Caco-2 (cell line): ENCODE data around the gene PLEKHA5. TPM values are rescaled to one million over a fixed set of nuclear protein-coding genes. Genes with fewer than 3 reads are reported as not detected.

Experiments used
- BruUV-seq: library from RNA; stranded (reverse); fragments of 400-500 nt; replicated peaks from 2 replicates; lab custom pipeline; 2021; lab: Mats Ljungman, UMichigan
- CTCF ChIA-PET: fragments of 300-600 bp; sonication (Branson Sonifier 250); formaldehyde crosslinking; loops from one replicate; lab custom pipeline; 2022; ENCODE audit warnings: antibody characterized with exemption; lab: Charles Lee
- POLR2A ChIA-PET: fragments of 300-600 bp; sonication (Branson Sonifier 250); formaldehyde crosslinking; loops from one replicate; lab custom pipeline; 2022; ENCODE audit warnings: antibody characterized with exemption; lab: Charles Lee
- DNase-seq, 2 experiments: peaks; one replicate each; pipeline versions ENCODE4 v3.0.0 to v3.0.0-alpha.2; 2020 to 2022
- H3K27me3 ChIP-seq: replicated peaks from 2 replicates; pipeline ENCODE4 v1.6.0; 2011; ENCODE audit warnings: low read length; ENCODE audit not compliant: control insufficient read depth, insufficient read depth
- H3K36me3 ChIP-seq: 2 replicates; pipeline ENCODE4 v1.5.1; 2011; ENCODE audit warnings: low read length; ENCODE audit not compliant: control insufficient read depth, insufficient read depth
- H3K4me1 ChIP-seq: fragments of 250-450 bp; sonication (Bioruptor Pico); 2 replicates; pipeline ENCODE4 v1.5.1; 2020; ENCODE audit warnings: mild to moderate bottlenecking
- H3K4me3 ChIP-seq: 2 replicates; pipeline ENCODE4 v1.5.1; 2011; ENCODE audit warnings: low read depth, mild to moderate bottlenecking, control low read depth, low read length
- H3K9me3 ChIP-seq: fragments of 250-450 bp; sonication (Bioruptor Pico); 2 replicates; pipeline ENCODE4 v1.5.1; 2020; ENCODE audit warnings: mild to moderate bottlenecking, moderate library complexity
- H3K27ac Mint-ChIP-seq: one replicate; pipeline ENCODE4 v1.8.0; 2022; ENCODE audit warnings: mixed read lengths; ENCODE audit not compliant: unreplicated experiment
- H3K27me3 Mint-ChIP-seq: one replicate; pipeline ENCODE4 v1.8.0; 2022; ENCODE audit warnings: mixed read lengths; ENCODE audit not compliant: insufficient read depth, unreplicated experiment
- H3K36me3 Mint-ChIP-seq: one replicate; pipeline ENCODE4 v1.8.0; 2022; ENCODE audit warnings: mild to moderate bottlenecking, mixed read lengths; ENCODE audit not compliant: insufficient read depth, unreplicated experiment
- H3K4me1 Mint-ChIP-seq: one replicate; pipeline ENCODE4 v1.8.0; 2022; ENCODE audit warnings: low read depth, mixed read lengths; ENCODE audit not compliant: unreplicated experiment
- H3K4me3 Mint-ChIP-seq: one replicate; pipeline ENCODE4 v1.8.0; 2022; ENCODE audit warnings: mild to moderate bottlenecking, moderate library complexity, mixed read lengths; ENCODE audit not compliant: unreplicated experiment
- H3K9me3 Mint-ChIP-seq: one replicate; pipeline ENCODE4 v1.8.0; 2022; ENCODE audit warnings: mixed read lengths; ENCODE audit not compliant: unreplicated experiment
- intact Hi-C: fragments of 100-400 bp; cut with micrococcal nuclease; formaldehyde crosslinking; loops from one replicate; pipeline ENCODE4 v1.10.0; 2022; ENCODE audit not compliant: unreplicated experiment
- total RNA-seq: library from RNA; stranded (reverse); gene quantifications from 2 replicates; pipeline ENCODE4 v1.2.3, GENCODE V29; 2022
- TF ChIP-seq, protein P1 (sequence below), 2 experiments: fragments of 200-600 bp in 1 of 2; IDR thresholded peaks; 1 replicate in 1 of 2; 2 replicates in 1 of 2; pipeline versions ENCODE4 v1.5.1 to v1.8.0; 2011 to 2022; ENCODE audit warnings: antibody characterized with exemption in 1 of 2, control low read depth in 1 of 2, inconsistent platforms in 1 of 2, low read depth in 1 of 2, low read length in 1 of 2, mild to moderate bottlenecking in 1 of 2, moderate library complexity in 1 of 2; ENCODE audit not compliant: insufficient read depth in 1 of 2, severe bottlenecking in 1 of 2, unreplicated experiment in 1 of 2

The PLEKHA5 gene
- total RNA-seq, 1 experiment from 2014 or later = 69.1 TPM

- no peak overlapping the region for H3K27ac Mint-ChIP-seq
- DNase-seq = no peak
- ChIA-PET POLR2A (no interaction called here), CTCF (no interaction called here)
- Histone ChIP-seq H3K4me1 (peaks cover 5% of the 10 kb centered on the region; the same call in 1 of the 2 replicates), H3K36me3 (no peaks in the 10 kb centered on the region), H3K9me3 (no peaks in the 10 kb centered on the region), H3K4me3 (no peak overlapping the region), H3K27me3 (no peaks in the 10 kb centered on the region)
- H3K9me3 Mint-ChIP-seq = no peaks in the 10 kb centered on the region
- intact Hi-C loops = loop anchor here (2.0 kb wide), 1 partner anchor 13 kb away; no protein-coding TSS in a partner anchor
- H3K36me3 Mint-ChIP-seq = no peaks in the 10 kb centered on the region
- H3K4me1 Mint-ChIP-seq = no peaks in the 10 kb centered on the region
- no TSS peak for BruUV-seq
- H3K27me3 Mint-ChIP-seq = no peaks in the 10 kb centered on the region
- TF ChIP-seq, protein P1, sequence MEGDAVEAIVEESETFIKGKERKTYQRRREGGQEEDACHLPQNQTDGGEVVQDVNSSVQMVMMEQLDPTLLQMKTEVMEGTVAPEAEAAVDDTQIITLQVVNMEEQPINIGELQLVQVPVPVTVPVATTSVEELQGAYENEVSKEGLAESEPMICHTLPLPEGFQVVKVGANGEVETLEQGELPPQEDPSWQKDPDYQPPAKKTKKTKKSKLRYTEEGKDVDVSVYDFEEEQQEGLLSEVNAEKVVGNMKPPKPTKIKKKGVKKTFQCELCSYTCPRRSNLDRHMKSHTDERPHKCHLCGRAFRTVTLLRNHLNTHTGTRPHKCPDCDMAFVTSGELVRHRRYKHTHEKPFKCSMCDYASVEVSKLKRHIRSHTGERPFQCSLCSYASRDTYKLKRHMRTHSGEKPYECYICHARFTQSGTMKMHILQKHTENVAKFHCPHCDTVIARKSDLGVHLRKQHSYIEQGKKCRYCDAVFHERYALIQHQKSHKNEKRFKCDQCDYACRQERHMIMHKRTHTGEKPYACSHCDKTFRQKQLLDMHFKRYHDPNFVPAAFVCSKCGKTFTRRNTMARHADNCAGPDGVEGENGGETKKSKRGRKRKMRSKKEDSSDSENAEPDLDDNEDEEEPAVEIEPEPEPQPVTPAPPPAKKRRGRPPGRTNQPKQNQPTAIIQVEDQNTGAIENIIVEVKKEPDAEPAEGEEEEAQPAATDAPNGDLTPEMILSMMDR (IDR thresholded peaks at IDR 0.05; ENCODE audit: insufficient read depth in 1 of 2, low read depth in 1 of 2, low read length in 1 of 2, severe bottlenecking in 1 of 2, unreplicated experiment in 1 of 2) = no peak
- no peak overlapping the region for H3K4me3 Mint-ChIP-seq
These were observed 82.3 kb downstream of the PLEKHA5 start for GRCh38 chr12:19211802-19212201.

GRCh38 chr12:19212245-19212644, 82.7 kb downstream of the PLEKHA5 start:
- Mint-ChIP-seq H3K4me1 (no peaks in the 10 kb centered on the region), H3K9me3 (no peaks in the 10 kb centered on the region), H3K27me3 (no peaks in the 10 kb centered on the region), H3K4me3 (no peak overlapping the region), H3K36me3 (no peaks in the 10 kb centered on the region), H3K27ac (no peak overlapping the region)
- DNase-seq = no peak
- no TSS peak for BruUV-seq
- ChIA-PET CTCF (no interaction called here), POLR2A (interaction anchor here (0.7 kb wide), 1 partner anchor 11 kb away, joined by 12 read pairs; no protein-coding TSS in a partner anchor)
- TF ChIP-seq, protein P1 (IDR thresholded peaks at IDR 0.05; ENCODE audit: insufficient read depth in 1 of 2, low read depth in 1 of 2, low read length in 1 of 2, severe bottlenecking in 1 of 2, unreplicated experiment in 1 of 2) = no peak
- H3K36me3 ChIP-seq = no peaks in the 10 kb centered on the region
- H3K9me3 ChIP-seq = no peaks in the 10 kb centered on the region
- H3K4me1 ChIP-seq = peaks cover 5% of the 10 kb centered on the region; the same call in 1 of the 2 replicates
- intact Hi-C loops = loop anchor here (2.0 kb wide), 1 partner anchor 13 kb away; no protein-coding TSS in a partner anchor
- H3K27me3 ChIP-seq = no peaks in the 10 kb centered on the region
- H3K4me3 ChIP-seq = no peak overlapping the region

GRCh38 chr12:19214020-19214419, 84.5 kb downstream of the PLEKHA5 start:
- intact Hi-C loops = no loop called here
- H3K36me3 Mint-ChIP-seq = no peaks in the 10 kb centered on the region
- no peak overlapping the region for H3K27ac Mint-ChIP-seq
- Histone ChIP-seq H3K9me3 (no peaks in the 10 kb centered on the region), H3K27me3 (no peaks in the 10 kb centered on the region), H3K36me3 (no peaks in the 10 kb centered on the region), H3K4me3 (no peak overlapping the region), H3K4me1 (peaks cover 5% of the 10 kb centered on the region; the same call in 1 of the 2 replicates)
- H3K9me3 Mint-ChIP-seq = no peaks in the 10 kb centered on the region
- TF ChIP-seq, protein P1 (IDR thresholded peaks at IDR 0.05; ENCODE audit: insufficient read depth in 1 of 2, low read depth in 1 of 2, low read length in 1 of 2, severe bottlenecking in 1 of 2, unreplicated experiment in 1 of 2) = no peak
- H3K4me3 Mint-ChIP-seq = no peak overlapping the region
- CTCF ChIA-PET = no interaction called here
- BruUV-seq = no TSS peak
- H3K4me1 Mint-ChIP-seq = no peaks in the 10 kb centered on the region
- no peaks in the 10 kb centered on the region for H3K27me3 Mint-ChIP-seq
- no peak for DNase-seq
- POLR2A ChIA-PET = no interaction called here
